GM21390 (cell line): Measurements from ENCODE around the gene RHOD.

Experiments used
- ATAC-seq: cut with Tn5 transposase; IDR thresholded peaks from one replicate; pipeline ENCODE4 v1.9.1; 2021; ENCODE audit not compliant: unreplicated experiment

The RHOD gene

DNA sequence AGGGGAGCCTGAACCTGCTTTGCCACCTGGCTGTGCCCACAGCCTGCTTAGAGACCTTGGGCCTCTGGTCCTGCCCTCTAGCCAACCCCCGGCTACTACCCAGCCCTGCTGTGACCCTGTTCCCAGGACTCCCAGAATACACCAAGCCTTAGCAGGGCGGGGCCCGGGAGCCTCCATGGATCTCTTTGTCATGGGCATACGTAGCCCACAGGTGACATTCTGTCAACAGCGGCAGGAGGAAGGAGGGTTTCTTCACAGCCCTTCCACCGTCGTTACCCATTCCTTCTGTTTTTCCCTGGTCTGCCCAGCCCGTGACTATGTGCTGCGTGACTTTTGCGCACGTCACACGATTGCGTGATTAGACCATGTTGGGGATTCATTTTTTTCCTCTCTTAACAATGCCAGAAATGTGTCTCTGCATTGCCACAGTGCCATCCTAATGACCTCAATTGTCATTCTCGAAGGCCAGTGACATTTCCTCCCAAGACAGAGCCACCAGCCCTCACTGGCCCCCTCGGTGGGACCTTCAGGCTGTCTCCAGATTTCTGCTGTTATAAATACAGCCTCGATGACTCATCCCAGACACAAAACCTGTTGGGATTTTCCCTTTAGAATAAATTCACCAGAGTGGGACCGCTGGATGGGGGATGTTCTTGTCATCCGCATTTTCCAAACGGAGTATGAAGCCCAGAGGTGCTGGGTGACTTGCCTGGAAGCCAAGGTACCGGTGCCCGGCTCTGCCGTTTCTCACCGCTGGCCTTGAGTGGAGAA, 24.7 kb upstream of the RHOD start:
- no peak for ATAC-seq

DNA sequence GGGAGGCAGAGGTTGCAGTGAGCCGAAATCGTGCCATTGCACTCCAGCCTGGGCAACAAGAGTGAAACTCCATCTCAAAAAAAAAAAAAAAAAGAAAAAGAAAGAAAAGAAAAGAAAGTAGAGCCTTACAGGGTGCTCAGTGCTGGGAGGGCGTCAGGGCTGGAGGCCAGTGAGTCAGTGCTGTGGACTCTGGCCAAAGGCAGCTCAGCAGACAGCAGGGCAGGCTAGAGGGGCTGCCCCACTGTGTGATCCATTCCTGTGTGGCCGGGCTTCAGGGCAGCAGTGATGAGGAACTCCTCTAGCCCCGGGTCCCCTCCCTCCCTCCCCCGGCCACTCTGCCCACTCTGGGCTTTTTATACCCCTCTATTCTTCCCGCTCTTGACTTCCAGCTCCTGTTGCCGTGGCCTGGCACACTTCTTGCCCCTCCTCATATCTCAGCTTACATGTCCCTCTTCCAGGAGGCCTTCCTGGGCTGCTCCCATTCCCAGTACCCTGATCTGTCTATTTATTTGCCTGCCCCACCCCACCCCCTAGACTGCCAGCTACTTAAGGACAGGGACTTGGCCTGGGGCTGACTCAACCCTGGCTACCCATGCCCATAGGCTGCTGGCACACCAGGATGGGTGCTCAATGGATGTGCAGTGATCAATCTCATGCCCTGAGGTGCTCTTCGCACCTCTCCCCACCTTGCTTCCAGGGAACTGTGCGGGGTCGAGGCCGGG, 23.7 kb upstream of the RHOD start:
- ATAC-seq = no peak

GRCh38 chr11:67033661-67034166, 22.9 kb upstream of the RHOD start:
- no peak for ATAC-seq

GRCh38 chr11:67034350-67034749, 22.3 kb upstream of the RHOD start:
- ATAC-seq = no peak

GRCh38 chr11:67040147-67040546, 16.5 kb upstream of the RHOD start:
- no peak for ATAC-seq

DNA sequence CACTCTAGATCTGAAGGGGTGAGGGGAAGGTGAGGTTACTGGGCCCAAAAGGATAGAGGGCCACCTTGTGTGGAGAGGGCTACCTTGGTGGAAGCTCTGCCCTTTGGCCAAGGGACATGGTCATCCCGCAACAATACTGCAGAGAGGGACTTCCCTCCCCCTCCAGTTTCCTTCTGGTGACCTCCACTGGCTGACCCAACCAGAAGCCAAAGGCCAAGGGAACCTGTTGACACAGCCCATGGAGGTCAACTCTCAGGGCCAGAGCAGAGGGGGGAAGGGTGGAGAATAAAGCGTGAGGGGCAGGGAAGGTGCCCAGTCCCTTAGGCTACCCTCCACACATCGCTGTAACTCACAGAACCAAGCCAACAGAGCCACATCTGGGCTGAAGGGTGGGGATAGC, 15.0 kb upstream of the RHOD start:
- no peak for ATAC-seq

- ATAC-seq = no peak
These were observed 12.9 kb upstream of the RHOD start for GRCh38 chr11:67043572-67044349.

GRCh38 chr11:67044496-67044895, 12.2 kb upstream of the RHOD start:
- no peak for ATAC-seq

DNA sequence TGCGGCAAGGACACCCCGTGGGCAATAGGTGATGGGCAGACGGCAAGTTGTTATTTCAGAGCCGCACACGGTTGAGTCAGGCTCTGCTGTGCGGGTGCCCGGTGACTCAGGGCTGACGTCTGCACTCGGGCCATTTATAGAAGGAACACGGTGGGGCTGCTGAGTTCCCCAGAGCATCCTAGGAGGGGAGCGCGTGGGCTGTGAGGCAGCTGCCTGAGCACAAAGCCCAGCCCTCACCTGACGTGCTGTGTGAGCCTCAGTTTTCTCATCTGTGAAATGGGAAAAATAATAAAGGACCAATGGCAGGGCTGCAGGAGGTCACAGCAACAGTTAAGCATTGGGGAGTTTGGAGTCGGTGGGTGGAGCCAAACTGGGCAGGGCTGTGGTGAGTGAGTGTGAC, 11.3 kb upstream of the RHOD start:
- no peak for ATAC-seq

- no peak for ATAC-seq
These were observed 8.0 kb upstream of the RHOD start for GRCh38 chr11:67048515-67049130.

GRCh38 chr11:67050139-67050538, 6.5 kb upstream of the RHOD start:
- no peak for ATAC-seq

DNA sequence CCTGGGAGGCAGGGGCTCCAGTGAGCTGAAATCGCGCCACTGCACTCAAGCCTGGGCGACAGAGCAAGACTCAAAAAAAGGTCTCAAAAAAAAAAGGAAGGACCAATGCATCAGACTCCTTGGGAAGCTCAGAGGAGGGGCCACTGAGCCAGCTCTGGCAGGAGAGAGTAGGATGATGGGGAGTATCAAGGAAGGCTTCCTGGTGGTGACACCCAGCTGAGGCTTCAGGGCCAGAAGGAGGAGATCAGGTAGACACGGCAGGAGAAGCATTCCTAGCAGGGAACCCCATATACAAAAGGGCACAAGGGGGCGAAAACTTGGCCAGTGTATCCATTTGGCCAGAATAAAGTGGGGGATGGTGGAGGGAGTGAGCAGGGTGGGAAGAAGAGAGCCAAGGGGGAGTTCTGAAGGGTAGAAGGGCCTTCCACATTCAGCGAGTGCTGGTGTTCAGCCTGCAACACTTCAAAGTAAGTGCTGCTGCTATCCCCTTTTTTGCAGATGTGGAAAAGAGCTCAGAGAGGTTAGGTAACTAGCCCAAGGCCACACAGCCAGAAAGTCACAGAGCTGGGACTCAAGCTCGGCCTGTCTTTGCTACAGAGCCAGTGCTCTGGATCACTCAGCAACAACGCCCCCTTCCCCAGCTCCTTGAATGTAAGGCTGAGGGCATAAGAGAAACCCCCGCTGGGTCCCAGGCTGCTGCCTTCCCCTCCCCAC, 5.3 kb upstream of the RHOD start:
- no peak for ATAC-seq

DNA sequence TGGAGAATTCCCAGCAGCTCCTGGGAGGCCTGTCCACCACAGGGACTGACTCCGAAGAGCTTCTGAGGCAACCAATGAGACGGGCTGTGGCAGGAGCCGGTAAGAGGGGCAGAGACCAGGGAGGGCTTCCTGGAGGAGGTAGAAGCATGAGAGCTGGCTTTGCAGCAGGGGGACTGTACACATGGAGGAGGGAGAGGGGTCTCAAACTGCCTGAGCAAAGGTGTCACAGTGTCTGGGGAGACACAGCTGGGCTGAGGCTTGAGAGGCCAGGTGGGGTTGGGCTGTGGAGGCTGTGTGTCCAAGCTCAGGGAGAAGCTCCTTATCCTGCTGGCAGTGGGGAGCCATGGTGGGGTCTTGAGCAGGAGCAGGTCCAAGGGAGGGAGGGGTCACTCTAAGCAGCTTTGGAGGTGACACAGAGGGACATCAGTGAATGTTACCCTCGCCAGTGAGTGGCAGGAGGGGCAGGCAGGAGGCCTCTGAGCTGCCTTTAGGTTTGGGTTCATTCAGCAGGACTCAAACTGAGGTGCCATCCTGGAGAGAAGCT, 4.6 kb upstream of the RHOD start:
- no peak for ATAC-seq

DNA sequence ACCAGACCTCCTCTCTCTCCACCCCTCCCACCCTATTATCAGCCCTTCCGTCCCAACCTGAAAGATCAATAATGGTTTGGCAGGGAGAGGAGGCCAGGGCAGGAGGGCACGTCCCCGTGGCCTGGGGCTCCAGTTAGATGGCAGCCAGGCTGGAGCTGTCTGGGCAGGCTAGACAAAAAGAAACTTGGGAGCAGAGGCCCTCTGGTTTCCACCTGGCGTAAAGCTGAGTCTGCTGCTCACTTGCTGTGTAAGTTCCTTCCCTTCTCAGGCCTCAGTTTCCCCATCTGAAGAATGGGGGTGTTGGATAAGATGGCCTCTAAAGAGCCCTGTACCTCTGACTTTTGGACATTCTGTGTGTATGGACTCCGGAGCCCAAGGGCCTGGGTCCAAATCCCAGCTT, 3.8 kb upstream of the RHOD start:
- no peak for ATAC-seq

DNA sequence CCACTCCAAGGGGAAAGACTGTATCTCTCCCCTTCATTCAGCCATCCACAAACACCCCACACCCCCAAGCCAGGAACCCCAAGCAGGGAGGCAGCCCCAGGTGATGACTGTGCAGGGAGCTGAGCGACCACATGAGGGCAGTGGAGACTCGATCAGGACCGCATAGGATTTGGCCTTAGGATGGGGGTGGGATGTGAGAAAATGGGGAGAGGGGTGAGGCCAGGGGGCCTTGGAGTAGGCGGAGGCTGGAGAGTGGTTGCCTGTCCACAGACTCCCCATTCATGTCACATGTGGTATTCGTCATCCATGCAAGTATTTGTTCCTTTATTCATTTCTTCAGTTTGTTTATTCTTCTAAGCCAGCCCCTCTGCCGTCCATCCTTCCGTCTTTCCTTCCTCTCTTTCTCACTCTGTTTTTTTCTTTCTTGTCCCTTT, 2.7 kb upstream of the RHOD start:
- no peak for ATAC-seq

- no peak for ATAC-seq
These were observed 2.3 kb upstream of the RHOD start for GRCh38 chr11:67054346-67054835.

DNA sequence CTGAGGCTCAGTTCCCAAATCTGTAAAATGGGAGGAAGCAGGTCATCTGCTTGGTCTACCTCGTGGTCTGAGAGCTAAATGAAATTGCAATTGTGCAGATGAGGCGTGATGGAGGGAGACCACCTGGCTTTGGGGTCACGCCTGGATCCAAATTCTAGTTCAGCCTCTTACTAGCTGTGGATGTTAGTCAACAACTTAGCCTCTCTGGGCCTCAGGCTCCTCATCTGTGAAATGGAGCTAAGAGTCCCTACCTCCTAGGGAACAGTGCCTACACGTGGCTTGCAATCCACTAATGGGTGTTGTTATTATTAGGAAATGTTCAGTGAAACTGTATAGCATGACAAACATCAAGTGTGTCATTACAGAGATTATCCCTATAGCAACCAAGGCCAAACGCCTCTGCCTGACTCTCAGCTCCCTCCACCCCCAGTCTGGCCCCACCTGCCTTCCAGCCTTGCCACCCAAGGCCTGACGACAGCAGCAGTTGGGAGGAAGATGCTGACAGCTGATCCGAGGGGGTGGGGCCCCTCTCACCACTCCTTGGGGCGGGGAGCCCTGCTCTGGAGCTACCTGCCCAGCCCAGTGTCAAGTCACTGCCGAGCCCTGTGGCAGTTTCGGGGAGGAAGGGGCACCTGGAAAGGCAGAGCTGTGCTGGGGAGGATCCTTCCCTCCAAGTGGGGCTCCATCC, 1.7 kb upstream of the RHOD start:
- ATAC-seq = no peak

DNA sequence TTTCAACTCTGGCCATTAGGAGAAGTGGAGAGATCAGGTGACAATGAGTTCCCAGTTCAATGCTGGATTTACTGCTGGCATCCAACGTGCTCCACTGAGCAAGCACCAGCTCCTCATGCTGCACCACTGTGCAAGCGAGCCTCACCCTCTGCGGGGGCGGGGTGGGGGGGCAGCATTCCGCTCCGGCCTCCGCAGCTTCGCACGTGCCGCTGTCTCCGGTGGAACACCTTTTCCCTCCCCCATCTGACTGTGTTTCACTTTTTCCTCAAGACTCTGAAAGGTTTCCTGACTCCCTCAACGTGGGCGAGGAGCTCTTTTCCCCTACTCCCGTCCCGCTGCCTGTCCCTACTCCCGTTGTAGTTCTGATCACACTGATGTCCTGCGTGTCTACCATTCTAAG, 835 bp upstream of the RHOD start:
- no peak for ATAC-seq

GRCh38 chr11:67057205-67057672, 592 bp downstream of the RHOD start:
- no peak for ATAC-seq
